GM18511 (cell line): ENCODE data around the gene MYBPH.
A peak's percentile ranks its signal among the peaks of the same experiment; 100 is the strongest.

Experiments
- ATAC-seq: cut with Tn5 transposase; IDR thresholded peaks from one replicate; pipeline ENCODE4 v1.9.1; 2021; ENCODE audit warnings: mild to moderate bottlenecking, moderate library complexity; ENCODE audit not compliant: unreplicated experiment

Gene MYBPH

DNA sequence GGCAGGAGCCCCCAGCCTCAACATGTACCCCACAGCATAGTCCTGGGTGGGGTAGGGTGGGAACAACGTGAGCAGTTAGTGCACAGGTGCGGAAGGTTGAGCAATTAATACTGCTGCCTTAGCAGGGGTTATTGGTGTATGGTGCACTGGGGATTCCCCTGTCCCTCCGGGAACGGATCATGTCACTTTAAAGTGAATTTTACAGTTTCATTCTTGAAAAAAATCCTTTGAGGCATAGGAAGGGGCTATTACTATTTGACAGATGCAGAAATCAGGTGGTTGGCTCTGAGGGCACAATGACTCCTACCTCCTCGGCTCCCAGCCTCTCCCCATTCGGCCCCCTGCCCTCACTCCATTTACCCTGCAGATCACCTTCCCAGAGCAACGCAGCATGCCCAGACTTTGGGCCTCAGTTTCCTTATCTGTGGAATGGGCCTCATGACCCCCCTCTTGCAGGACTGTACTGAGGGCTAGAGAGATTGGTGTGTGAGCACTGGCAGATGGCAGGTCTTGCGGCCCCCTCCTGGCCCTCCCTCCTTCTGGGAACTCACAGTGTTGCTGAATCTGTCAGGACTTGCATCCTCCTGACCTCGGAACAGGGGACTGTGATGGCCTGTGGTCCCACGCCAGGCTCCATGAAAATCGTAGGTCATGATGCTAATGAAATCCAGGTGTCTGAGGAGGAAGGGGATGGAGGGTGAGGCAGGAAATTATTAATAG lies 5.1 kb upstream of the MYBPH start:
- no peak for ATAC-seq

- ATAC-seq: no peak
Measured at GRCh38 chr1:203179667-203180005, 4.0 kb upstream of the MYBPH start.

GRCh38 chr1:203178821-203179666 lies 3.4 kb upstream of the MYBPH start:
- ATAC-seq: no peak

DNA sequence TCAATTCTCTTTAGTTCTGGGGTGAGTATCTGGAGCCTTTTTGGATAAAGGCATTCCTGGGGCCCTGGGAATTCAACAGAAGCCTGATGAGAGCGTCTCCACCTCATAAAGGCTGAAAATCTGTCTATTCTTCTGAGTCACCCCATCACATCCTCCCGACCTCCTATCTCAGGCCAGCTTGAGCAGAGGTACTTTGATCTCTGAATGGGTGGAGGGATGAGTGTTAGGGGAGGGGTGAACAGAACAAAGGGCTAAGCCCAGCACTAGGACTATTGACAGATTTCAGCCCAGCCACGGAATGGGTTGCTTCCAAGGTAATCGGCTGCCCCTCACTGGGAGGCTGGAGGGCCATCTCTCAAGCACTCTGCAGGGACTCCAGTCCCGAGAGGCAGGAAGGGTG lies 2.5 kb upstream of the MYBPH start:
- ATAC-seq: no peak

DNA sequence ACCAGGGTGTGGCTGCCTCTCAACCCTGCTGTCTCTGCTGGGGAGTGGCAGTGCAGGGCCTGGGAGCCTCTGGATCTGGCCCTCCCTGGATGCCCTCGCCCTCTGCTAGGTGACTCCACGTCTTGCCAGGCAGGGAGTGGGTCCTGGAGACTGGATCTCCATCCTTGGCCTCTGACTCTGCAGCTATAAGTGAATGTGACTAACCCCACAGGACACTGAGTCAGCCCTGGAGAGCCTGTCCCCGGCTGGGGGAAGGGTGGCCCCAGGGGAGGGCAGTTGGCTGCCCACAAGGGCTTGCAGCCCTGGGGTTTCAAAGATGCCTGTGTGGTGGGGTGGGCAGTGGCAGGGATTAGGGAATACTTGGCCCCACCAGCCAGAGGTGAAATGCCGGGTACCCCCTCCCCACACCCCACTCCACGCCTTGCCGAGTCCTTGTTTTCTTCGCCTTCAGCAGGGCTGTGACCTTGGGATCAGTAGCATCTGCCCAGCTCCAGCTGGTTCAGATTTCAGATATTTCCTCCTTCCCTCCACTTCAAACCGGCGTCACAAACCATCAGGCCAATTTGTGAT lies 1.9 kb upstream of the MYBPH start:
- ATAC-seq: no peak

DNA sequence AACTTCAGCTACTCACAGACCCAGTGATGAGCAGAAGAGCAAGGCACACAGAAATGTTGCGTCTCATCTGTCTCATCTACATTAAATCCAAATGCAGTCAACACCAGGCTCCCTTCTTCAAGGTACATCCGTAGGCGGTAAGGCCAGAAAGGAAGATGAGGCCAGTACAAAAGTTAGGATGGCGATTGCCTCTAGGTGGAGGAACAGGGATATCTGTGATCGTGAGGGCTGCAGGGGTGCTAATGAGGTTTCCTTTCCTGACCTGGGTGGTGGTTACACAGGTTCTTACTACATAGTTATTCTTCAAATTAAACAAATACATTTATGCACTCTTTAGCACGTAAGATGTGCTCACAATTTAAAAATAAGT lies 1.4 kb upstream of the MYBPH start:
- ATAC-seq: no peak

DNA sequence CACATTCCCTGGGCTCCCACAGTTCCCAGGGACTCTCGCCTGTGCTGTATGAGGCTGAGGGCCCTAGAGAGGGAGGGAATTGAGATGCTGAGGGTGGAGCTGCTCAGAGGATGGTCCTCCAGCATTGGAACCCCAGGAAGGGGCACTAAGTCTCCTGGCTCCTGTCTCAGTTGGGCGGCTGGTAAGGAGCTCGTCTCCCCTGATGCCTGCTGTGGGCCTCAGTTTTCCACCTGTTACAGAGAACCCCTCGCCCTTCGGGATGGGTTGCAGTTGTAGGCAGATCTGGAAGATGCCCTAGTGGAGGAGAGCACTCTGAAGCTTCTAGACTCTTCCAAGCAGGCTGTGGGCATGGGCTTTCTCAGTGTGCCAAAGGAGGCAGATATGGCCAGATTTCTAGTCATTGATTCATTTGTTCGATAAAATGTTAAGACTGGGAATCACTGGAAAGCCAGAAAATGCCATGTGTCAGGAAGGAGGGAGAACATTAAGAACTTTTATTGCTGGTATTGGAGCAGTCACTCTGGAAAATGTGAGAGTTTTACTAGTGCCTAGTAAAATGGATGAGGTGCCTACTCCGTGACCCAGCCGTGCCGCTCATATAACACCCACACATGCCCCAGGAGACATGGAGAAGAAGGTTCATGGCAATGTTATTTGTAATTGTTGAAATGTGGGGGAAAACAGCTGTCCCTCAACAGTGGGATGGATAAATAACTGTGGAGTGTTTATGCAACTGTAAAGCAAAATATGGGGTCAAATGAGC lies 828 bp upstream of the MYBPH start:
- no peak for ATAC-seq

GRCh38 chr1:203175827-203176241 lies 208 bp upstream of the MYBPH start:
- no peak for ATAC-seq

- ATAC-seq: no peak
Measured at GRCh38 chr1:203174324-203174985, 1.2 kb downstream of the MYBPH start.

GRCh38 chr1:203173566-203173965 lies 2.1 kb downstream of the MYBPH start:
- ATAC-seq: peak; percentile 95

GRCh38 chr1:203173011-203173555 lies 2.5 kb downstream of the MYBPH start:
- peak; percentile 12 for ATAC-seq

DNA sequence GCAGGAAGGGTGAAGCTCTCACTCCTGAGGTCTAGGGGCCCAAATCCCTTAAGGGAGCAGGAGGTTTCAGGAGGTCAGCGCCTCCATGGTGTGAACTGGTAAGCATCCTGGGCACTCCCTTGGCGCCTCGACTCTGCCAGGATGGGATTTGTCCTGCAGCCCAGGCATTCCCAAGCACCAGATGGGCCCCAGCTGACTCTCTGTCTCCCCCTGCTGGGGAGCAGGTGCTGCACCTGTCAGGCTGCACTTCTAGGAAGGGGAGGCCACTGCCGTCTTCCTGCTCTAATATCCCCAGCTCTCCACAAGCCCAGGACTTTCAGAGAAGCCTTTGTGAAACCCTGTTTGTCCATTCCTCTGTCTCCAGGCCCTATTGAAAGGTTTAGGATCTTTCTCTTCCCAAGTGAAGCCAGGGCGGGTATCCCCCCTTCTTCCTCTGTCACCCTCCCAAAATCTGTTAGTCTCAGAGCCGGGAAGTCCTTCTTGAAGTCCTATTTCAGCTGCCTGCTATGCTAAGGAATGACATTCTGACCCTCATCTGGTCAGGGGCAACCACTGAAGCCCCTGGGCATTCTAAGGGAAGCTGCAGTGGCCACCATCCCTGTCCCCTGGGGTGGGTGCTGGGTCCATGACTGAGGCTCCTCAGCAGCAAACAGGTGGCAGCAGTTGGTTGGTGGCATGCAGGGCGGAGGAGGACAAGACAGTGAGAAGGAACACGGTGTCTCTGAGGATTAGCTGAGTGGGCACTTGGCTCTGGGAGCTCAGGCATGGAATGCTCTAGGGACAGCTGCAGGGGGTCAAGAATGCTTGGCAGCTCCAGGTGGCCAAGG lies 3.2 kb downstream of the MYBPH start:
- ATAC-seq: no peak

DNA sequence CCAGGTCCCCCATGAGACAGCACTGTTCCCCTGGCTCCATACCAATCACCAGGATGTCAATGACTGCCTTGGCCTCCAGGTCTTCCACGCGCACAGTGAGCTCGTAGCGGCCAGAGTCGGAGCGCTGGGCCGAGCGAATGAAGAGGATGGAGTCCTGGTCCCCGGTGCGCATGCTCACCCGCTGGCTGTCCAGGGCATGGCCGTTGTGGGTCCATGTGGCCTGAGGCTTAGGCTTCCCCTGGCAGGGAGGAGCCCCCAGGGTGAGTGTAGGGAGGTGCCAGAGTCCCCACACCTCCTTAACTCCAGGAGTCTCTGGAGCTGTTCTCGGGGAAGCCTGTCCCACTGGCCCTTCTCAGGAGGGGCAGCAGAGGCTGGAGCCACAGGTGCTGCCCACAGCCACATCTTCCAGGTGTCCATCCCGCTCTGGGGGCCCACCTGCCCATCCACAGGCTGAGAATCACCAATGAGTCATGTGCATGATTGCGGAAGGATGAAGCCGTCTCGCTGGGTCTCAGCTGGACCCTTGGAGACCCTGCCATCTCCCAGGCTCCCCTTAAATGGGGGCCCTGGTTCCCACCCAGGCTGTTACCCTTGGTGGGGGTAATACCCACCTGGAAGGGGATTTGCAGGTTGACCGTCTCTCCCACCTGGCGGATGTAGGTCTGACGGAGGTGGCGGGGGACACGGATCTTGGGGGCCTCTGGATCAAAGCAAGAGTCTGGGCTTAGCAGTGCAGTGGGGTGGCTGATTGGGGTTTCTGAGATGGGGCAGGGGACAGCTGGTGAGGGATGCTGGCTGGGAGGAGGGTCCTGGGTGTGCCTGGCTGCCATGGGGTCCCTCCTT lies 4.1 kb downstream of the MYBPH start:
- ATAC-seq: no peak

DNA sequence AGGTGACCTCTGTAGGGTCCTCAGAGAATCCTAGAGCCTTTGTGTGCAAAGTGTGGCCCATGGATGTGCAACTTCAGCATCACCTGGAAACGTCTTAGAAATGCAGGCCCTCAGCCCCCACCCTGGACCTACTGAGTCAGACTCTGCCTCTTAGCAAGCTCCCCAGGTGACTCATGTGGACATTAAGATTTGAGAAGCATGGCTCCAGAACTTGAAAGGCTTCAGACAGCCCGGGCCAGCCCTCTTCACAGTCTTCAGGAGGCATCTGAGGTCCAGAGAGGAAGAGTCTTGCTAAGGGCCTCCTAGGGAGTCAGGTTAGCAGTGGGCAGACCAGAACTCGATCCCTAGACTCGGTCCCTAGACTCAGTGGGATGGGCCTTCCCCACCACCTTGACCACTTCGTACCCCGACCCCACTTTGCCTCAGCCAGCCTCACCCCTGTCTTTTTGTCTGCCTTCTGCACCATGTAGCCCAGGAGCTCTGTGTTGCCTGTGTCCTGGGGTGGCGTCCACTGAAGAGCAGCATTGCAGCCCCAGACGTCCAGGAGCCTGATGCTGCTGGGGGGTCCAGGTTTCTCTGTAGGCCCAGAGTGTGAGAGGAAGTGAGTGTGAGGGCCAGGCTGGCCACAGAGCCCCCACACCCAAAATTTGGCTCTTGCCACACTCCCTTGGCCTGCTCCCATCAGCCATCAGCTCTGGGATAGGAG lies 4.8 kb downstream of the MYBPH start:
- ATAC-seq: no peak

- no peak for ATAC-seq
Measured at GRCh38 chr1:203169770-203170520, 5.7 kb downstream of the MYBPH start.

- no peak for ATAC-seq
Measured at GRCh38 chr1:203168991-203169390, 6.6 kb downstream of the MYBPH start.

DNA sequence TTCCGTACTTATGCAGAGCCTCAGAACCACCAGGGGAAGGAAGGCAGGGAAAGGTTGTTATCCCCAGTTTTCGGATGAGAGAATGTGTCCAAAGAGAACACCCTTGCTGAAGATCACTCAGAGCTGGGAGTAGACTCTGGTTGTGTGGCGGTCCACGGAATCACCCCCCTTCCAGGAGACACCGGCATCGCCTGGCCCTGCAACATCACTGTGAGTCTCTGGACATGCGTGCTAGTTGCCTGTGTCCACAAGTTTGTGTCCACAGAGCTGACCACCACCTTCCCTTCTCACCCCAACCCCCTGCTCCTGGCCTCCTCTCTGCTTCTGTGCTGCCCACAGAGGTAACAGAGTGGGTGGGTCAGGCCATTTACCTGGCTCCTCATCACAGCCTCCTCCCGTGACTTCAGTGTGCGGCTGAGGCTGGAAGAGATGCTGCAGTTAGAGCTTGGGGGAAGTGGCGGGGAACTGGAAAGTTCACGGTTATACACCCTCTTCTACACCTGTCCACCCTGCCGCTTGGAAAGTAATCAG lies 7.3 kb downstream of the MYBPH start:
- ATAC-seq: no peak
